PFSK-1 (cell line): ENCODE data around the gene OTUD3.

ENCODE experiments used
- FOXP2 ChIP-seq: optimal IDR thresholded peaks from 2 replicates; pipeline ENCODE3; 2011; ENCODE audit warnings: borderline replicate concordance, control low read depth, inconsistent platforms; ENCODE audit not compliant: insufficient read depth; ENCODE audit errors: extremely low read length, extremely low read depth
- POLR2AphosphoS5 ChIP-seq: IDR thresholded peaks from 2 replicates; pipeline ENCODE4 v1.6.1; 2012; ENCODE audit warnings: low read depth, mild to moderate bottlenecking, control low read depth, low read length, moderate library complexity
- REST ChIP-seq, 2 experiments: IDR thresholded peaks; 2 replicates each; pipeline versions ENCODE4 v1.6.1 to v1.8.0; 2011 to 2012; ENCODE audit warnings: low read depth in 2 of 2, low read length in 2 of 2, control low read depth in 1 of 2, inconsistent platforms in 1 of 2, mild to moderate bottlenecking in 1 of 2, moderate library complexity in 1 of 2; ENCODE audit not compliant: insufficient read depth in 1 of 2
- SIN3A ChIP-seq: IDR thresholded peaks from 2 replicates; pipeline ENCODE4 v1.6.1; 2012; ENCODE audit warnings: mild to moderate bottlenecking, low read length, moderate library complexity, borderline replicate concordance; ENCODE audit not compliant: insufficient read depth
- TAF1 ChIP-seq: IDR thresholded peaks from 2 replicates; pipeline ENCODE4 v1.6.1; 2012; ENCODE audit warnings: low read length, control low read depth, borderline replicate concordance; ENCODE audit not compliant: insufficient read depth

The OTUD3 gene

GRCh38 chr1:19922015-19922688 lies 40.0 kb downstream of the OTUD3 start:
- TF ChIP-seq REST (IDR thresholded peaks at IDR 0.05; ENCODE audit: insufficient read depth in 1 of 2, low read depth in 2 of 2, low read length in 2 of 2) (no peak), TAF1 (no peak), FOXP2 (no peak), POLR2AphosphoS5 (no peak), SIN3A (no peak)

GRCh38 chr1:19923137-19923952 lies 41.1 kb downstream of the OTUD3 start, which contains the start of gene PLA2G2E:
PLA2G2E (minus strand) TSS chr1:19923617; CDS start chr1:19923559, 58 bp downstream.
- no peak for TF ChIP-seq FOXP2
- TF ChIP-seq SIN3A, result no peak
- no peak for TF ChIP-seq REST (IDR thresholded peaks at IDR 0.05; ENCODE audit: insufficient read depth in 1 of 2, low read depth in 2 of 2, low read length in 2 of 2)
- no peak for TF ChIP-seq POLR2AphosphoS5
- no peak for TF ChIP-seq TAF1

GRCh38 chr1:19923953-19924346 lies 41.8 kb downstream of the OTUD3 start:
- no peak for TF ChIP-seq POLR2AphosphoS5
- no peak for TF ChIP-seq TAF1
- no peak for TF ChIP-seq REST (IDR thresholded peaks at IDR 0.05; ENCODE audit: insufficient read depth in 1 of 2, low read depth in 2 of 2, low read length in 2 of 2)
- TF ChIP-seq SIN3A, result no peak
- TF ChIP-seq FOXP2, result no peak

- TF ChIP-seq SIN3A, result no peak
These were observed 43.3 kb downstream of the OTUD3 start for GRCh38 chr1:19925342-19926070.

- TF ChIP-seq POLR2AphosphoS5 (no peak), SIN3A (no peak), REST (IDR thresholded peaks at IDR 0.05; ENCODE audit: insufficient read depth in 1 of 2, low read depth in 2 of 2, low read length in 2 of 2) (no peak), FOXP2 (no peak), TAF1 (no peak)
These were observed 44.3 kb downstream of the OTUD3 start for GRCh38 chr1:19926296-19927129.
